Activated CD8-positive, alpha-beta memory T cell treated with anti-CD3 and anti-CD28 coated beads, Interleukin-2, amount 50 U/mL, for 24 hours (primary cell): Measurements from ENCODE around the gene ATXN7.
A peak's percentile ranks its signal among the peaks of the same experiment; 100 is the strongest.

Source experiments
- DNase-seq: peaks from one replicate; pipeline ENCODE4 v3.0.0-alpha.2; 2020; ENCODE audit errors: extremely low read depth

ATXN7 gene

GRCh38 chr3:63863150-63864007 is at the start of gene ATXN7, which contains the start of gene THOC7:
Gene ATXN7 (plus strand): TSS chr3:63863867. CDS start chr3:63912599, 48,732 bp downstream.
Gene THOC7 (minus strand): TSS chr3:63863805. CDS start chr3:63863790, 15 bp downstream.
- DNase-seq, result peak; percentile 20

- DNase-seq, result no peak
Observed at GRCh38 chr3:63814237-63814636, 49.4 kb upstream of the ATXN7 start.

GRCh38 chr3:63817225-63817624 is 46.4 kb upstream of the ATXN7 start:
- DNase-seq, result no peak

GRCh38 chr3:63818282-63819150 is 45.2 kb upstream of the ATXN7 start:
- DNase-seq, result no peak

GRCh38 chr3:63819151-63819398 is 44.6 kb upstream of the ATXN7 start, which contains the start of gene C3orf49:
Gene C3orf49 (plus strand): TSS chr3:63819299. CDS start chr3:63819472, 173 bp downstream.
- no peak for DNase-seq

- no peak for DNase-seq
Observed at GRCh38 chr3:63824309-63824708, 39.4 kb upstream of the ATXN7 start.

GRCh38 chr3:63830526-63830925 is 33.1 kb upstream of the ATXN7 start:
- DNase-seq, result no peak

GRCh38 chr3:63832395-63832794 is 31.3 kb upstream of the ATXN7 start:
- DNase-seq, result no peak

GRCh38 chr3:63841704-63842103 is 22.0 kb upstream of the ATXN7 start:
- DNase-seq, result no peak

- DNase-seq, result no peak
Observed at GRCh38 chr3:63842127-63842526, 21.5 kb upstream of the ATXN7 start.

- DNase-seq, result no peak
Observed at GRCh38 chr3:63845215-63845614, 18.5 kb upstream of the ATXN7 start.

- DNase-seq, result no peak
Observed at GRCh38 chr3:63847718-63848450, 15.8 kb upstream of the ATXN7 start.

- no peak for DNase-seq
Observed at GRCh38 chr3:63849175-63849574, 14.5 kb upstream of the ATXN7 start.

- no peak for DNase-seq
Observed at GRCh38 chr3:63851287-63851686, 12.4 kb upstream of the ATXN7 start.

- DNase-seq, result no peak
Observed at GRCh38 chr3:63853106-63853505, 10.6 kb upstream of the ATXN7 start.

- no peak for DNase-seq
Observed at GRCh38 chr3:63855333-63855940, 8.2 kb upstream of the ATXN7 start.

GRCh38 chr3:63857311-63857710 is 6.4 kb upstream of the ATXN7 start:
- no peak for DNase-seq

- no peak for DNase-seq
Observed at GRCh38 chr3:63860776-63861175, 2.9 kb upstream of the ATXN7 start.

GRCh38 chr3:63861306-63861705 is 2.4 kb upstream of the ATXN7 start:
- DNase-seq, result no peak

GRCh38 chr3:63862804-63863149 is 890 bp upstream of the ATXN7 start:
- no peak for DNase-seq

GRCh38 chr3:63864008-63864964 is 619 bp downstream of the ATXN7 start:
- no peak for DNase-seq
